HCT116 (cell line): Measurements from ENCODE around the gene GRIN2C. TPM values are rescaled to one million over a fixed set of nuclear protein-coding genes. Genes with fewer than 3 reads are reported as not detected.

Experiments used
- ATAC-seq: fragments of 200-7000 bp; cut with Tn5 transposase; 2 replicates; pipeline ENCODE4 v1.9.1; 2020; ENCODE audit warnings: mild to moderate bottlenecking, moderate library complexity
- BruUV-seq: library from RNA; stranded (reverse); fragments of 400-500 nt; replicated peaks from 2 replicates; lab custom pipeline; 2021; lab: Mats Ljungman, UMichigan
- CTCF ChIA-PET: fragments of 300-600 bp; sonication (Branson Sonifier 250); formaldehyde crosslinking; loops from one replicate; lab custom pipeline; 2021; ENCODE audit warnings: antibody characterized with exemption; lab: Charles Lee
- POLR2A ChIA-PET: fragments of 300-600, 350-600 bp; sonication (Branson Sonifier 250); formaldehyde crosslinking; loops from one replicate; lab custom pipeline; 2021; ENCODE audit warnings: antibody characterized with exemption; lab: Charles Lee
- RAD21 ChIA-PET, 2 experiments: fragments of 300-600 bp; sonication (Branson Sonifier 250); formaldehyde crosslinking; loops; one replicate each; lab custom pipeline; 2023; ENCODE audit warnings: low total read pairs in 2 of 2; ENCODE audit not compliant: uncharacterized antibody in 2 of 2, unreplicated experiment in 2 of 2, low non-redundant PET in 1 of 2; lab: Charles Lee
- DNase-seq: peaks from one replicate; pipeline ENCODE4 v3.0.0-alpha.2; 2010; ENCODE audit warnings: low read depth, low spot score
- H2AFZ ChIP-seq: fragments of 200-600 bp; shearing (Covaris generic), sonication (generic); 2 replicates; pipeline ENCODE4 v1.6.1; 2017; ENCODE audit warnings: low read depth, mixed run types, mixed read lengths, antibody characterized with exemption, low read length; ENCODE audit not compliant: poor library complexity, severe bottlenecking
- H3K27ac ChIP-seq: 2 replicates; pipeline ENCODE4 v1.5.1; 2012; ENCODE audit warnings: low read depth, low read length
- H3K27me3 ChIP-seq: fragments of 200-600 bp; sonication (generic); 2 replicates; pipeline ENCODE4 v1.6.1; 2016; ENCODE audit warnings: mixed run types, low read length, mixed read lengths; ENCODE audit not compliant: insufficient read depth
- H3K36me3 ChIP-seq, 2 experiments: fragments of 200-500 bp in 1 of 2; fragments of 200-600 bp in 1 of 2; sonication (Bioruptor generic) in 1 of 2; sonication (generic) in 1 of 2; 2 replicates each; pipeline versions ENCODE4 v1.5.1 to v1.6.1; 2014 to 2016; ENCODE audit warnings: low read length in 2 of 2, inconsistent platforms in 1 of 2, mixed read lengths in 1 of 2, mixed run types in 1 of 2; ENCODE audit not compliant: insufficient read depth in 2 of 2, control insufficient read depth in 1 of 2
- H3K4me1 ChIP-seq, 2 experiments: fragments of 200-600 bp in 1 of 2; sonication (generic) in 1 of 2; 2 replicates each; pipeline versions ENCODE4 v1.5.1 to v1.6.1; 2012 to 2017; ENCODE audit warnings: low read length in 2 of 2, inconsistent platforms in 1 of 2, mild to moderate bottlenecking in 1 of 2, mixed read lengths in 1 of 2, mixed run types in 1 of 2, moderate library complexity in 1 of 2; ENCODE audit not compliant: insufficient read depth in 2 of 2, control insufficient read depth in 1 of 2
- H3K4me2 ChIP-seq: fragments of 200-600 bp; sonication (generic); 2 replicates; pipeline ENCODE4 v1.6.1; 2017; ENCODE audit warnings: mixed run types, low read length, mixed read lengths
- H3K4me3 ChIP-seq, 2 experiments: fragments of 200-600 bp in 1 of 2; sonication (generic) in 1 of 2; replicated peaks in 1 of 2; 2 replicates each; pipeline ENCODE4 v1.5.1; 2011 to 2016; ENCODE audit warnings: low read length in 2 of 2, control low read depth in 1 of 2, low read depth in 1 of 2, mild to moderate bottlenecking in 1 of 2, mixed read lengths in 1 of 2, mixed run types in 1 of 2
- H3K79me2 ChIP-seq: fragments of 200-600 bp; sonication (generic); 2 replicates; pipeline ENCODE4 v1.6.1; 2017; ENCODE audit warnings: mild to moderate bottlenecking, mixed run types, low read length, moderate library complexity, mixed read lengths; ENCODE audit not compliant: insufficient read depth
- H3K9ac ChIP-seq: fragments of 200-600 bp; sonication (generic); 2 replicates; pipeline ENCODE4 v1.6.1; 2016; ENCODE audit warnings: low read length, mixed read lengths
- H3K9me2 ChIP-seq: fragments of 200-600 bp; sonication (generic), shearing (Covaris generic); 2 replicates; pipeline ENCODE4 v1.6.1; 2017; ENCODE audit warnings: mixed run types, mild to moderate bottlenecking, moderate library complexity; ENCODE audit not compliant: insufficient read depth
- H3K9me3 ChIP-seq, 2 experiments: fragments of 200-500 bp in 1 of 2; fragments of 200-600 bp in 1 of 2; sonication (Bioruptor generic) in 1 of 2; sonication (generic) in 1 of 2; 2 replicates each; pipeline ENCODE4 v1.6.1; 2014 to 2017; ENCODE audit warnings: low read length in 2 of 2, mixed read lengths in 2 of 2, inconsistent platforms in 1 of 2, low read depth in 1 of 2, mild to moderate bottlenecking in 1 of 2, mixed run types in 1 of 2, moderate library complexity in 1 of 2; ENCODE audit not compliant: control insufficient read depth in 1 of 2, insufficient read depth in 1 of 2
- H4K20me1 ChIP-seq: fragments of 200-600 bp; sonication (generic), shearing (Covaris generic); 2 replicates; pipeline ENCODE4 v1.6.1; 2017; ENCODE audit warnings: mixed run types, mild to moderate bottlenecking, moderate library complexity; ENCODE audit not compliant: insufficient read depth
- CBX3 ChIP-seq: IDR thresholded peaks from 2 replicates; pipeline ENCODE4 v1.6.1; 2012; ENCODE audit warnings: low read depth
- FOSL1 ChIP-seq: IDR thresholded peaks from 2 replicates; pipeline ENCODE4 v1.6.1; 2012; ENCODE audit warnings: low read depth
- JUND ChIP-seq: IDR thresholded peaks from 2 replicates; pipeline ENCODE4 v1.6.1; 2012
- RAD21 ChIP-seq: IDR thresholded peaks from 2 replicates; pipeline ENCODE4 v1.6.1; 2012; ENCODE audit warnings: low read depth, mild to moderate bottlenecking
- TCF7L2 ChIP-seq: IDR thresholded peaks from 2 replicates; pipeline ENCODE4 v1.7.0; 2011; ENCODE audit warnings: borderline replicate concordance, inconsistent platforms; ENCODE audit not compliant: insufficient read depth, insufficient read length; ENCODE audit errors: extremely low read depth
- YY1 ChIP-seq: IDR thresholded peaks from 2 replicates; pipeline ENCODE4 v1.6.1; 2011; ENCODE audit warnings: low read length, low read depth, moderate library complexity, mild to moderate bottlenecking; ENCODE audit not compliant: insufficient replicate concordance; ENCODE audit errors: extremely low read depth
- intact Hi-C: fragments of 100-400 bp; cut with micrococcal nuclease; formaldehyde crosslinking; loops from 2 replicates; pipeline ENCODE4 v1.10.0; 2022
- total RNA-seq: library from RNA; stranded (reverse); gene quantifications from one replicate; pipeline ENCODE4 v1.2.1, GENCODE V29; 2021; ENCODE audit not compliant: unreplicated experiment
- TF ChIP-seq, protein P1 (sequence below), 3 experiments: fragments of 200-600 bp in 1 of 3; sonication (generic) in 1 of 3; IDR thresholded peaks in 2 of 3; conservative IDR thresholded peaks in 1 of 3; 2 replicates each; pipeline ENCODE4 v1.5.1; 2012 to 2017; ENCODE audit warnings: low read depth in 2 of 3, low read length in 2 of 3, antibody characterized with exemption in 1 of 3, borderline replicate concordance in 1 of 3, control low read depth in 1 of 3, mild to moderate bottlenecking in 1 of 3, mixed read lengths in 1 of 3, mixed run types in 1 of 3, moderate library complexity in 1 of 3; ENCODE audit not compliant: insufficient read depth in 1 of 3
- TF ChIP-seq, protein P2 (sequence below): IDR thresholded peaks from 2 replicates; pipeline ENCODE4 v1.6.1; 2012; ENCODE audit warnings: low read depth

GRIN2C gene
- total RNA-seq, 1 experiment from 2014 or later = 2.2 TPM

DNA sequence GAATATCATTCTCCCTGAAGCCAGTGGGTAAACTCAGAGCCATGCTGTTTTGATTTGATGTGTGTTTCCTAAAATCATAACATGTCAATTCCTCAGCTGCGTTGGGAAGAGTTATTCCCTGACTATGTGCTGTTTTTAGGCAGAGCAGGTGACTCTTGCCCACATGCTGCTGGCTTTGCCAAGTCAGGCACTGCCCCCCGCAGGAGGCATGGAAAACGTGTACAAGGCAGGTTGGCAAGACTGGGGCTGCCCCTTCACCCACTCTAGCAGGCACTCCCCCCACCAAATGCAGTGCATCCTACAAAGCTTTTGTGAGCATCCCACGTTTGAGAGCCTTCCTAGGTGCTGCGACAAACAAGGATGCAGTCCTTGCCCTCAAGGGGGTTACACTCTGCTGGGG, 45.2 kb downstream of the GRIN2C start:
- Histone ChIP-seq H3K36me3 (no peaks in the 10 kb centered on the region), H3K79me2 (no peaks in the 10 kb centered on the region), H3K9ac (no peak overlapping the region), H4K20me1 (no peaks in the 10 kb centered on the region), H3K9me3 (no peaks in the 10 kb centered on the region), H3K4me2 (no peak overlapping the region), H3K27me3 (no peaks in the 10 kb centered on the region), H3K4me3 (no peak overlapping the region), H2AFZ (no peak overlapping the region), H3K4me1 (no peaks in the 10 kb centered on the region), H3K27ac (no peak overlapping the region), H3K9me2 (no peaks in the 10 kb centered on the region)
- DNase-seq (no peak), ATAC-seq (peak; percentile 52; the same call in 1 of the 2 replicates)
- RAD21 ChIA-PET = no interaction called here
- POLR2A ChIA-PET = no interaction called here
- CTCF ChIA-PET = no interaction called here
- intact Hi-C loops = no loop called here
- BruUV-seq = no TSS peak
- TF ChIP-seq, protein P1, sequence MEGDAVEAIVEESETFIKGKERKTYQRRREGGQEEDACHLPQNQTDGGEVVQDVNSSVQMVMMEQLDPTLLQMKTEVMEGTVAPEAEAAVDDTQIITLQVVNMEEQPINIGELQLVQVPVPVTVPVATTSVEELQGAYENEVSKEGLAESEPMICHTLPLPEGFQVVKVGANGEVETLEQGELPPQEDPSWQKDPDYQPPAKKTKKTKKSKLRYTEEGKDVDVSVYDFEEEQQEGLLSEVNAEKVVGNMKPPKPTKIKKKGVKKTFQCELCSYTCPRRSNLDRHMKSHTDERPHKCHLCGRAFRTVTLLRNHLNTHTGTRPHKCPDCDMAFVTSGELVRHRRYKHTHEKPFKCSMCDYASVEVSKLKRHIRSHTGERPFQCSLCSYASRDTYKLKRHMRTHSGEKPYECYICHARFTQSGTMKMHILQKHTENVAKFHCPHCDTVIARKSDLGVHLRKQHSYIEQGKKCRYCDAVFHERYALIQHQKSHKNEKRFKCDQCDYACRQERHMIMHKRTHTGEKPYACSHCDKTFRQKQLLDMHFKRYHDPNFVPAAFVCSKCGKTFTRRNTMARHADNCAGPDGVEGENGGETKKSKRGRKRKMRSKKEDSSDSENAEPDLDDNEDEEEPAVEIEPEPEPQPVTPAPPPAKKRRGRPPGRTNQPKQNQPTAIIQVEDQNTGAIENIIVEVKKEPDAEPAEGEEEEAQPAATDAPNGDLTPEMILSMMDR (IDR thresholded peaks at IDR 0.05 in 2 of 3, conservative IDR thresholded peaks at IDR 0.05 in 1 of 3; ENCODE audit: borderline replicate concordance in 1 of 3, insufficient read depth in 1 of 3, low read depth in 2 of 3, low read length in 2 of 3) = peak; percentile 31 to 43 (median 32); a peak in 4 of 6 replicates
- TF ChIP-seq YY1 (no peak), CBX3 (no peak), RAD21 (peak; percentile 57), FOSL1 (no peak), JUND (no peak), TCF7L2 (no peak)
- TF ChIP-seq, protein P2, sequence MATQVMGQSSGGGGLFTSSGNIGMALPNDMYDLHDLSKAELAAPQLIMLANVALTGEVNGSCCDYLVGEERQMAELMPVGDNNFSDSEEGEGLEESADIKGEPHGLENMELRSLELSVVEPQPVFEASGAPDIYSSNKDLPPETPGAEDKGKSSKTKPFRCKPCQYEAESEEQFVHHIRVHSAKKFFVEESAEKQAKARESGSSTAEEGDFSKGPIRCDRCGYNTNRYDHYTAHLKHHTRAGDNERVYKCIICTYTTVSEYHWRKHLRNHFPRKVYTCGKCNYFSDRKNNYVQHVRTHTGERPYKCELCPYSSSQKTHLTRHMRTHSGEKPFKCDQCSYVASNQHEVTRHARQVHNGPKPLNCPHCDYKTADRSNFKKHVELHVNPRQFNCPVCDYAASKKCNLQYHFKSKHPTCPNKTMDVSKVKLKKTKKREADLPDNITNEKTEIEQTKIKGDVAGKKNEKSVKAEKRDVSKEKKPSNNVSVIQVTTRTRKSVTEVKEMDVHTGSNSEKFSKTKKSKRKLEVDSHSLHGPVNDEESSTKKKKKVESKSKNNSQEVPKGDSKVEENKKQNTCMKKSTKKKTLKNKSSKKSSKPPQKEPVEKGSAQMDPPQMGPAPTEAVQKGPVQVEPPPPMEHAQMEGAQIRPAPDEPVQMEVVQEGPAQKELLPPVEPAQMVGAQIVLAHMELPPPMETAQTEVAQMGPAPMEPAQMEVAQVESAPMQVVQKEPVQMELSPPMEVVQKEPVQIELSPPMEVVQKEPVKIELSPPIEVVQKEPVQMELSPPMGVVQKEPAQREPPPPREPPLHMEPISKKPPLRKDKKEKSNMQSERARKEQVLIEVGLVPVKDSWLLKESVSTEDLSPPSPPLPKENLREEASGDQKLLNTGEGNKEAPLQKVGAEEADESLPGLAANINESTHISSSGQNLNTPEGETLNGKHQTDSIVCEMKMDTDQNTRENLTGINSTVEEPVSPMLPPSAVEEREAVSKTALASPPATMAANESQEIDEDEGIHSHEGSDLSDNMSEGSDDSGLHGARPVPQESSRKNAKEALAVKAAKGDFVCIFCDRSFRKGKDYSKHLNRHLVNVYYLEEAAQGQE = no peak
